AG09319 (cell line): ENCODE measurements around the gene ABT1.
A peak's percentile ranks its signal among the peaks of the same experiment; 100 is the strongest.

Source experiments
- DNase-seq: peaks from one replicate; pipeline ENCODE4 v3.0.0-alpha.2; 2010; ENCODE audit warnings: low read depth; ENCODE audit errors: extremely low read depth
- TF ChIP-seq, protein P1 (sequence below): IDR thresholded peaks from 2 replicates; pipeline ENCODE4 v1.5.1; 2011; ENCODE audit warnings: low read depth, mild to moderate bottlenecking, inconsistent platforms, low read length, moderate library complexity

ABT1 gene

DNA sequence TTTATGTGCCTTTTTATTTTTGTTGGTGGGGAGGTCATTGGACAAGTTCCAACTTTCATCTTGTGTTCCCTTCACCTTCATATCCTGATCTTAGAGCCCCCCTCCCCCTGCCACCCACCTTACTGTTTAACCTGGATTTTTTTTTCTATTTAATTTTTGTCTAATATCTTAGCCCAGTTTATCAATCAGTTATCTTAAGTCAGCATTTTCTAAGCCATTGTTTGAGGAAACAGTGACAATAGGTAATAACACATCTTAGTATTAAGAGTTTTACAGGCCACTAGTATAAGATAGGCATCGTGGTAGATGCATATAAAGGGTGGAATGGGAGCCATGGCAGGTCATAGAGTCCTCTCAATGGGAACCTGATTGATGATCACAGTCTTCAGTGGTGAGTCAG lies 2.4 kb downstream of the ABT1 start:
- TF ChIP-seq, protein P1, sequence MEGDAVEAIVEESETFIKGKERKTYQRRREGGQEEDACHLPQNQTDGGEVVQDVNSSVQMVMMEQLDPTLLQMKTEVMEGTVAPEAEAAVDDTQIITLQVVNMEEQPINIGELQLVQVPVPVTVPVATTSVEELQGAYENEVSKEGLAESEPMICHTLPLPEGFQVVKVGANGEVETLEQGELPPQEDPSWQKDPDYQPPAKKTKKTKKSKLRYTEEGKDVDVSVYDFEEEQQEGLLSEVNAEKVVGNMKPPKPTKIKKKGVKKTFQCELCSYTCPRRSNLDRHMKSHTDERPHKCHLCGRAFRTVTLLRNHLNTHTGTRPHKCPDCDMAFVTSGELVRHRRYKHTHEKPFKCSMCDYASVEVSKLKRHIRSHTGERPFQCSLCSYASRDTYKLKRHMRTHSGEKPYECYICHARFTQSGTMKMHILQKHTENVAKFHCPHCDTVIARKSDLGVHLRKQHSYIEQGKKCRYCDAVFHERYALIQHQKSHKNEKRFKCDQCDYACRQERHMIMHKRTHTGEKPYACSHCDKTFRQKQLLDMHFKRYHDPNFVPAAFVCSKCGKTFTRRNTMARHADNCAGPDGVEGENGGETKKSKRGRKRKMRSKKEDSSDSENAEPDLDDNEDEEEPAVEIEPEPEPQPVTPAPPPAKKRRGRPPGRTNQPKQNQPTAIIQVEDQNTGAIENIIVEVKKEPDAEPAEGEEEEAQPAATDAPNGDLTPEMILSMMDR = no peak
- no peak for DNase-seq

DNA sequence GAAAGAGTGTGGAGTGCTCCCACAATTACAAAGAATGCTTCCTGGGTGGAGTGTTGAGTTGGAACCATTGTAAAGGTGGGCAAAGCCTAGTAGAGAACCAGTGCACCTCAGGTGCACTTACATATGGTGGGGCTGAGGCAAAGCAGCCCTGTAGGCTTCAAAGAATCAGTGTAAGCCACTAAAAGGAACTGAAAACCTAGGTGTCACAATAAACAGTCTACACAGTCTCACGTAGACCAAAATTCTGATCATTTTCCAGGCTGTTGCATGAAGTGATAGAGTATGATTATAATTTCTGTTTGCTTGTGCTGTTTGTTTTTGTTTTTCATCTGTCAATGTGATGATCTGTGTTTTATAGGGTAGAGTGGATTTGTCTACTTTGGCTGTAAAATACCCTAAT lies 2.8 kb downstream of the ABT1 start:
- DNase-seq = no peak
- TF ChIP-seq, protein P1 = no peak

DNA sequence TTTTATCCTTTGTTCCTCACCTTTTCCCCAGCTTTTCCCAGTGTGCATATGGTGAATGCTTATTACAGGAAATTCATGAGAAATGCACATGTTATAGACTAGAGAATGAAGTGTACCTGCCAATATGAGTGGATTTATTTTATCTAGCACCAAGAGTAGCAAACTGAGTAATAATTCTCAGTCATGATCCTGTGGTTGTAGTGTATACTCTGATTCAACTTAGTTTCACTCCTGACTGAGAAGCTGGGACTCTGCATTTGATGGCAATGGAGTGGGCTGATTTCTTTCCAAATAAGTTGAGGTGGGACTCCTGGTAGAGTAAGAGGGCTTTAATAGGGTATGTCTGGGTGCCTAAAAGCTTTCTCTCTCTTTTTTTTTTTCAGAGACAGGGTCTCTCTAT lies 4.0 kb downstream of the ABT1 start:
- TF ChIP-seq, protein P1 = no peak
- no peak for DNase-seq

DNA sequence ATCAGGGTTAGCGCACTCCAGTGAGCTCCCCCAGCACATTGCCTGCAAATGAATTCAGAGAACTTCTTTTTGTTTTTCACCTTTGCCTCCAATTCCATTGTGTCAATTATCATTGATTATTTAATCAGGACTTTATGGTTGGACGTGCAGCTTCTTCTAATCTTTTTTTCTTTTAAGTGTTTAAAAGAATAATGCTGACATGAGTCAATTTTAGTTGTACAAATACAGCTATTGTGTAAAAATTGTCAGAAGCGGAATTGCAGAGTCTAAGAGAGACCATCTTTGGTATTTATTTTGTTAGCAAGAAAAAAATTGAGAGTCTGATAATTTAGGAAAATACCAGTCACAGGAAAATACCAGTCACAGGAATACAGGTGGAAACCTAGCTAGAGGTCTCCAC lies 5.5 kb downstream of the ABT1 start:
- TF ChIP-seq, protein P1 = no peak
- no peak for DNase-seq

DNA sequence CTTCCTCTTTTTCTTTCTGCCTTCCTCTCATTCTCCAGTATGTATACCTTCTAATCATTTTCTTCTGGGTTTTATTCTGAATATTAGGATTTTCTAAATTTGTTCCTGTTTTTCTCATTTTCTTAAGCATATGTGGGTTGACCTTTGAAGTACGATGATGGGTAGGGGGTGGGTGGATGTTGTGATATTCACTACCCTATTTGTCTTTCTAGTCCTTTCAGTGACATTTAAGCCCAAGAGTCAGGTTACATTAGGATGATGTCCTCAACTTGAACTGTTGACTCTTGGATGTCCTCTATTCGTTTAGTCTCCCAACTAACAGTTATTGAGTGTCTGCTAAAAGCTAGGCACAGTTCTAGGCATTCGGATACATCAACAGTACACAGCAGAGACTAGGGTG lies 7.3 kb downstream of the ABT1 start:
- DNase-seq = no peak
- TF ChIP-seq, protein P1 = no peak

DNA sequence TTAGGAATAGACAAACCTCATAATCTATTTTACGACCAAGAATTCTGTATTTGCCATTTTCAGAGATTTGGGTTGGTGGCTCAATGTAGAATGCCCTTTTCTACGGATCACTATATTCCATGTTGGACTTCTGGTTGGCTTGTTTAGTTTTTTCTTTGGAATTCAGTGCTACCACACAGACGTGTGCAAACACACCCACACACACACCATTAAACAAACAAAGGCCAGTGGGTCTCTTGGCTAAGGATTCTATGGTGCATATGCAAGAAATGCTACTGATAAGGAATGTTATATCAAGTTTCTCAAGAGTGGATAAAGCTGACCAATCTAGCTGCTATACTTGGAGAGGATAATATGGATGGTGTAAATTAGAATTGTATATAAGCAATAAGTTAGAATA lies 8.0 kb downstream of the ABT1 start:
- TF ChIP-seq, protein P1 = no peak
- DNase-seq = no peak

DNA sequence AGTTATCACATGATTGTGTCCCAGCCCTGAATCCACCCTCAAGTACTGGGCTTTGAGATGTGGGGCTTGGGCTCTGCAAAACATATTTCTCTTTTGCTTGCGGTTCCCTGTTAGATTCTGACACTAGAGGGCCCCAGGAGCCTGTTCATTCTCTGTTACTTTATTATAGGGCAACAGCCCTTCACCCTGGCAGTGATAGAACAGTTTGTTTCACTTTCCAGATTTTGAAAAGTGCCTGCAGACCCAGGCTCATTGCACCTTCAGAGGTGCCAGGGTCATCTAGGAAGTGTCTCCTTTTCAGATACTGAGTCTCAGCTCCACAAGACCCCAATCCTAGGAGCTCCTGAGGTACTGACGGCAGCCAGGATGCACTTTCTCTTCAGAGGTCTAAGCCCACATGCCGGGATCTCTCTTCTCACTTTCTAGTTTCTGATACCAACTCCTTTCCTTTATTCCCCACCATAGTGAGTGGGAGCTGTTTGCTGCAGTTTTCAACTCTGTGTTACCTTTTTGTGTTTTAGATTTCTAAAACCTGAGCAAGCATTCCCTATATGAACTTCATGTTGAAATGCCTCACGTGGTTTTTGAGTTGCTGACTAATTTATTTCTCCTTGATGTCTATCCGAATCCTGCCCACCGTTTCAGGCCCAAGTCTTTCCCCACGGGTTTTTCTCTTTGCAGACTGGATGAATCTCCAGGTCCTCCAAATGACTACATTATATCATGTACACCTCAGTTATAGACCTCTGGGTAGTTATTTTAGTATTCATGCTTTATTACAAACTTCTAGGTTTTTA lies 10.9 kb downstream of the ABT1 start:
- TF ChIP-seq, protein P1 = peak; percentile 86

More for the DNA sequence above, 10.9 kb downstream of the ABT1 start:
- peak; percentile 16 for DNase-seq
